ENCODE data around the gene SCFD2.

The SCFD2 gene

DNA sequence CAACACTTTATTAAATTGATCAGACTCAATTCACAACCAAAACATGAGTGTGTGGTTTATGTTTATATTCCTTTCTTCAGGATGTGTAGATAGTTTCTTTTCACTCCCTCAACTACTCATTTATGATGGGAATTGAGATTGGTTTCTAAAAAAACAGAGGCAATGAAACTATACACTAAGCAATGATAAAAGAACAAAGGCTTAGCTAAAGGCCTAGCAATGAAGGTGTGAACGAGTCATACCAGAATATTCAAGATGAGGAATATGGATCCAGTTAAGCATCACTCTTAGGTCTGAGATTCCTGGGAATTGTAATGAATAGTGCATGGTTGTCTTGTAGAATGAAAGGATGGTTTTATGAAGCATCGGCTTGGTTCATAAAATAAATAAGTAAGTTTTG, 521.3 kb downstream of the SCFD2 start:
- no peak overlapping the region for H3K27ac ChIP-seq (ENCODE audit: low read depth, low read length)
- no peaks in the 10 kb centered on the region for H3K36me3 ChIP-seq (ENCODE audit: control insufficient read depth in 1 of 2, insufficient read depth in 2 of 2, low read length in 2 of 2)
- H3K4me3 ChIP-seq (ENCODE audit: low read depth in 1 of 2, low read length in 2 of 2) = no peak overlapping the region
- H3K27me3 ChIP-seq (ENCODE audit: control insufficient read depth in 1 of 2, insufficient read depth in 2 of 2, low read length in 2 of 2) = no peaks in the 10 kb centered on the region
- H3K4me1 ChIP-seq (ENCODE audit: control insufficient read depth in 1 of 2, insufficient read depth in 2 of 2, low read length in 2 of 2) = peaks cover 4 to 22% of the 10 kb centered on the region in 2 donors
- no peaks in the 10 kb centered on the region for H3K9me3 ChIP-seq (ENCODE audit: control insufficient read depth in 1 of 2, low read length in 2 of 2)
- no peak overlapping the region for H3K9ac ChIP-seq (ENCODE audit: low read depth in 1 of 2, low read length in 2 of 2)

DNA sequence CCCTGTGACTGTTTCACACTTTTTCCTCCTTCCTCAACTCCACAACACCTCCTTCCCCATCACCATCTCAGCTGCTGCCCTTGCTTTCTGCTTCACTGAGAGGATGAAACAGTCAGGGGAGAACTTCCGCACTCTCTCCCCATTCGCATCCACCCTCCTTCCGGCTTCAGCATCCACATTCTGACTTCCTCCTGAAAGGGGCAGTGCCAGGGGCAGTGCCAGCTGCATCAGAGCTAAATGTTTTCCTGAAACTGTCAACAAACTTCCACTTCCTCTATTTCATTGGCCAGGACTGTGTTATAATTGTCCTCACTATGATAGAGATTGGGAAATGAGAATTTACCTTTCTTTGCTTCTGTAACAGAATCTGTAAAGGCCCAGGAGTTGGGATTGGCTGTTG, 521.9 kb downstream of the SCFD2 start:
- Histone ChIP-seq H3K9ac (ENCODE audit: low read depth in 1 of 2, low read length in 2 of 2) (no peak overlapping the region), H3K36me3 (ENCODE audit: control insufficient read depth in 1 of 2, insufficient read depth in 2 of 2, low read length in 2 of 2) (no peaks in the 10 kb centered on the region), H3K4me3 (ENCODE audit: low read depth in 1 of 2, low read length in 2 of 2) (no peak overlapping the region), H3K4me1 (ENCODE audit: control insufficient read depth in 1 of 2, insufficient read depth in 2 of 2, low read length in 2 of 2) (peaks cover 4 to 22% of the 10 kb centered on the region in 2 donors), H3K9me3 (ENCODE audit: control insufficient read depth in 1 of 2, low read length in 2 of 2) (no peaks in the 10 kb centered on the region), H3K27me3 (ENCODE audit: control insufficient read depth in 1 of 2, insufficient read depth in 2 of 2, low read length in 2 of 2) (no peaks in the 10 kb centered on the region), H3K27ac (ENCODE audit: low read depth, low read length) (no peak overlapping the region)

DNA sequence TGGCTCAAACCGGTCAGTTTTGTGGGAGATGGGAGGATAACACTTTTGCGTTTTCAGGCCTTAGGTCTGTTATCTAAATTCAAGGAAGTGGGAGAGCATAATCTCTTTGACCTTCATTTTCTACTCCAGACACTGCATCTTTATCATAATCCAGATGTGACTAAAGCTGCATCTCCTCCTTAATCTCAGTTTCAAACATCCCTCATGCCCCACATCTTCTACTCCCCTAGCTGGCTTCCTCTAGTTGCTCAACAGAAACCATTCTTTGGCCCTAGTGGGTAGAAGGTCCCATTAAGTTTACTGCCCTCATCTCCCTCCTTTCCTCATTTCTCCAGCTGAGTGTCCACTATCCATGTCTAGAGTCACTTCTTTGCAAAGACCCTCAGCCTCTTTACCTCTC, 522.5 kb downstream of the SCFD2 start:
- H3K36me3 ChIP-seq (ENCODE audit: control insufficient read depth in 1 of 2, insufficient read depth in 2 of 2, low read length in 2 of 2) = no peaks in the 10 kb centered on the region
- H3K4me1 ChIP-seq (ENCODE audit: control insufficient read depth in 1 of 2, insufficient read depth in 2 of 2, low read length in 2 of 2) = peaks cover 4 to 22% of the 10 kb centered on the region in 2 donors
- H3K9ac ChIP-seq (ENCODE audit: low read depth in 1 of 2, low read length in 2 of 2) = no peak overlapping the region
- H3K4me3 ChIP-seq (ENCODE audit: low read depth in 1 of 2, low read length in 2 of 2) = no peak overlapping the region
- no peak overlapping the region for H3K27ac ChIP-seq (ENCODE audit: low read depth, low read length)
- H3K27me3 ChIP-seq (ENCODE audit: control insufficient read depth in 1 of 2, insufficient read depth in 2 of 2, low read length in 2 of 2) = no peaks in the 10 kb centered on the region
- no peaks in the 10 kb centered on the region for H3K9me3 ChIP-seq (ENCODE audit: control insufficient read depth in 1 of 2, low read length in 2 of 2)

DNA sequence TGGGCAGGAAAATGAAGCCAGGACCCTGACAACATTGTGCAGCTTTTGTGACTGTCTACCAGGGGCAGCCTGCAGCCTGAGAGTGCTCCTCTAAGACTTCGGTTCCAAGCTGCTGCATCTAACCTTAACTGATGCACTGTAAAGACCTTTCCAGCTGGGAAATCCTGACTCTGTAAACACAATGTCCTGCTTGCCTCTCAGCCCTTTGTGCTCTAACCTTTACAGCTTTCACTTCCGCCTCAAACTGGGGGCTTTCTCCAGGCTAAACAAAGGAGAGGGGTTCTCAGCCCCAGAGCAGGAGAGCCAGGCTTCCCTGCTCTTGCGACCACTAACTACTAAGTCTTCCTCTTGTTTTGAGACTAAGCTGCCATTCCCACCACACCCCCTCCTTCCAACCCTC, 523.1 kb downstream of the SCFD2 start:
- no peaks in the 10 kb centered on the region for H3K27me3 ChIP-seq (ENCODE audit: control insufficient read depth in 1 of 2, insufficient read depth in 2 of 2, low read length in 2 of 2)
- no peak overlapping the region for H3K27ac ChIP-seq (ENCODE audit: low read depth, low read length)
- H3K4me3 ChIP-seq (ENCODE audit: low read depth in 1 of 2, low read length in 2 of 2) = no peak overlapping the region
- no peak overlapping the region for H3K9ac ChIP-seq (ENCODE audit: low read depth in 1 of 2, low read length in 2 of 2)
- H3K9me3 ChIP-seq (ENCODE audit: control insufficient read depth in 1 of 2, low read length in 2 of 2) = no peaks in the 10 kb centered on the region
- H3K36me3 ChIP-seq (ENCODE audit: control insufficient read depth in 1 of 2, insufficient read depth in 2 of 2, low read length in 2 of 2) = no peaks in the 10 kb centered on the region
- peaks cover 4 to 17% of the 10 kb centered on the region in 2 donors for H3K4me1 ChIP-seq (ENCODE audit: control insufficient read depth in 1 of 2, insufficient read depth in 2 of 2, low read length in 2 of 2)

DNA sequence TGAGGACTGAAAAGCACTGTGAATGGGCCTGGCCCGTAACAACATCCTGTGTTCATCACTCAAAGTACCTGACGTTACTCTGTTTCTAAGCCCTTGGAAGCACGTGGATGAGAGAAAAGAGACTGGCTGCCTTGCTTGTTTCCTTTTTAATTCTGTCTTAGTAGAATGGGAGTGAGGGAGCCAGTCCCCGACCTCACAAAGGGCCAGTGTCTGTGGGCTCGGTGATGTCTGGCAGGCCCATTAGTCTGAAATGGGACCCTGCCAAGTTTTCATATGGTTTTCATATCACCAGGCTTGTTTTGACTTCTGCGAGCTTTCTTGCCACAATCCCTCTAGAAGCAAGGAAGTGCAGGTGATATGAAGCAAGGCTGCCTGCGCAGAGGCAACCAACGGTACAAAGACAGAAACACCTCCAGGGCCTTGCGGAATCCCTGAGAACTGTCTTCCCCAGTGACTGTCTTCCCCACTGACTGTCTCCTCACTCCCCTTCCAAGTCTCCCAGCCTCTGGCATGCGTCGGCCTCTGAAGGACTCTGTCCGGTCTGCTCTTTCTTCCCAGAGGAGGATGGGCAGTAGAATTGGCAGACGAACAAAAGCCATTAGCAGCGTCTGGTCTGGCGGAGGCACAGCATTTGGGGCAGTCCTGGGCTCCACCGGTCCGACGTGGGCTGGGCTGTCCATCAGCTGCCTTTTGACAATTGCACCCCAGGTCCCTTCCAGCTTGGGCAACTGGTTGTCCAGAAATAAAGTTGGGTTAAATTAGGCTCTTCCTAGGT, 524.0 kb downstream of the SCFD2 start:
- Histone ChIP-seq H3K36me3 (ENCODE audit: control insufficient read depth in 1 of 2, insufficient read depth in 2 of 2, low read length in 2 of 2) (no peaks in the 10 kb centered on the region), H3K27me3 (ENCODE audit: control insufficient read depth in 1 of 2, insufficient read depth in 2 of 2, low read length in 2 of 2) (no peaks in the 10 kb centered on the region), H3K4me1 (ENCODE audit: control insufficient read depth in 1 of 2, insufficient read depth in 2 of 2, low read length in 2 of 2) (peaks cover 4 to 14% of the 10 kb centered on the region in 2 donors), H3K27ac (ENCODE audit: low read depth, low read length) (no peak overlapping the region), H3K9me3 (ENCODE audit: control insufficient read depth in 1 of 2, low read length in 2 of 2) (no peaks in the 10 kb centered on the region), H3K4me3 (ENCODE audit: low read depth in 1 of 2, low read length in 2 of 2) (no peak overlapping the region), H3K9ac (ENCODE audit: low read depth in 1 of 2, low read length in 2 of 2) (no peak overlapping the region)

DNA sequence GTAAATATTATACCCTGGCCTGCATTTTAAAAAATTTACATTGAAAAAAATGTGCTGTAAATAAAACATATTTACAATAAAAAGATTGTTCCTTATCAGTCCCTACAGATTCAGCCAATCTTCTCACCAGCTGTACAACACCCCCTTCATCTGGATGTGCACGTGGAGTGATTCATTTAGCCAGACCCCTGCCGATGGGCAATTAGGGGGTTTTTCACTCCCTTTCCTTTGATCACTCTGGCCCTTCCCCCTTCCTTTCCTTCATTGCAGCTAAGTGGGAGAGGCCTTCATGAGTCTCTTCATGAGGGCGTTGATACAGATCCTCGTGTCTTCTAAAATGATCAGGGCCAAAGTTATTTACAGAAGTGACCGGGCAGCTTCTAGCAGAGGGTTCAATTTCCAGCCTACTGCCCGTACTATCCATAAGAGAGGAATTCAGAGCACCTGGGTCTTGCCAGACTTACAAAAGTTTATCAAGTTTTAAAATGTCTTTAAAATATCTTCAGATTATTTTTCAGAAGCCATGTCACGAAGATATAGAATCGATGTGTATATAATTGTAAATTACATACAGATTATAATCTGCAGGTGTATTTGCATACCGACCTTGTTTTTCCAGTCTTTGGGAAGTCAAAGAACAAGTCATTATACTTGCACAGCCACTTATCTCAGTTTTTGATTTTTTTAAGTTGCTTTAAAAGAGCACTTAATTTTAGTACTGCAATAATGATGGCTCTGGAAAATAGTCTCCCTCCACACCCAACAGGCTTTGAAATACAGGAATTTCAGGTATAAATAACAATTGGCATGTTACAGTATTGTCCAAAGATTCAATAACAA, 525.1 kb downstream of the SCFD2 start:
- no peaks in the 10 kb centered on the region for H3K9me3 ChIP-seq (ENCODE audit: control insufficient read depth in 1 of 2, low read length in 2 of 2)
- no peaks in the 10 kb centered on the region for H3K36me3 ChIP-seq (ENCODE audit: control insufficient read depth in 1 of 2, insufficient read depth in 2 of 2, low read length in 2 of 2)
- peaks cover 4 to 14% of the 10 kb centered on the region in 2 donors for H3K4me1 ChIP-seq (ENCODE audit: control insufficient read depth in 1 of 2, insufficient read depth in 2 of 2, low read length in 2 of 2)
- H3K9ac ChIP-seq (ENCODE audit: low read depth in 1 of 2, low read length in 2 of 2) = no peak overlapping the region
- no peak overlapping the region for H3K4me3 ChIP-seq (ENCODE audit: low read depth in 1 of 2, low read length in 2 of 2)
- no peak overlapping the region for H3K27ac ChIP-seq (ENCODE audit: low read depth, low read length)
- no peaks in the 10 kb centered on the region for H3K27me3 ChIP-seq (ENCODE audit: control insufficient read depth in 1 of 2, insufficient read depth in 2 of 2, low read length in 2 of 2)

DNA sequence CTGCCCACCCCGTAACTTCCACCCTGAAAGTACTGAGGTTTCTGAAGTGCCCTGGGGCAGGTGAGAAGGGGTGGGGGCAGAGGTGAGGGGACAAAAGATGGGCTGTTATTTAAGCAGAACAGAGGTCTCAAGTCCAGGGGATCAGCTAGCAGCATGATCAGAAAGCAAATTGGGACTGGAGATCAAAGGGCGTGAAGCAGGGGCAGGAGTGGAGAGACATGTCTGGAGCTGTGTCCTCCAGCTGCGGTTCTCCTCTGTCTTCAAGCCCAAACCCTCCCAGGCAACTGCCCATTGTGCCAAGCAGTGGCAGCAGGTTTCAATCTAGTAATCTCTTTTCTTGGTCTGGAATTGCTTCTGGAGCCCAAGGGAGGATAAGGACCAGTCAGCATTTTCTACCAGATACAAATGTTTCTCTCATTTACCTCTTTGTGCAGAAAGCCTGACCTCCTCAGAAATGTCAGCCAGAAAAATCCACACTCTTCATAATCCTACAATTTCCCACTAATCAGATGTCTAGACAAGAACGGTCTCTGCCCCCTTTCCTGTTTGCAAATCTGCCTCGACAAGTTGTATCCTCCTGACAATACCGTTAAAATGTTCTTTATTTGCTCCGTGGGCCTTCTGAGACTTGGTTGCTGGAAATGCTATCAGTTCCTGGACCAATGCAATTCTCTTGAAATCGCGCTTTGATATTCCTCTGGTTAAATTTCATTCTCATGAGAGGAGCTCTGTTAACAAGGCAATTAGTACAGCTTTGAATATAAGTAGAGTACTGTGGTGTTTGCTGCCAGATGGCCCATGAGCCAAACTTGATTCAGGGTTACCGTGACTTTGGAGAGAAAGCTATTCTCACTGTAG, 526.9 kb downstream of the SCFD2 start:
- Histone ChIP-seq H3K9ac (ENCODE audit: low read depth in 1 of 2, low read length in 2 of 2) (no peak overlapping the region), H3K27me3 (ENCODE audit: control insufficient read depth in 1 of 2, insufficient read depth in 2 of 2, low read length in 2 of 2) (no peaks in the 10 kb centered on the region), H3K27ac (ENCODE audit: low read depth, low read length) (no peak overlapping the region), H3K36me3 (ENCODE audit: control insufficient read depth in 1 of 2, insufficient read depth in 2 of 2, low read length in 2 of 2) (no peaks in the 10 kb centered on the region), H3K4me3 (ENCODE audit: low read depth in 1 of 2, low read length in 2 of 2) (no peak overlapping the region), H3K4me1 (ENCODE audit: control insufficient read depth in 1 of 2, insufficient read depth in 2 of 2, low read length in 2 of 2) (peaks cover 4 to 14% of the 10 kb centered on the region in 2 donors), H3K9me3 (ENCODE audit: control insufficient read depth in 1 of 2, low read length in 2 of 2) (no peaks in the 10 kb centered on the region)

DNA sequence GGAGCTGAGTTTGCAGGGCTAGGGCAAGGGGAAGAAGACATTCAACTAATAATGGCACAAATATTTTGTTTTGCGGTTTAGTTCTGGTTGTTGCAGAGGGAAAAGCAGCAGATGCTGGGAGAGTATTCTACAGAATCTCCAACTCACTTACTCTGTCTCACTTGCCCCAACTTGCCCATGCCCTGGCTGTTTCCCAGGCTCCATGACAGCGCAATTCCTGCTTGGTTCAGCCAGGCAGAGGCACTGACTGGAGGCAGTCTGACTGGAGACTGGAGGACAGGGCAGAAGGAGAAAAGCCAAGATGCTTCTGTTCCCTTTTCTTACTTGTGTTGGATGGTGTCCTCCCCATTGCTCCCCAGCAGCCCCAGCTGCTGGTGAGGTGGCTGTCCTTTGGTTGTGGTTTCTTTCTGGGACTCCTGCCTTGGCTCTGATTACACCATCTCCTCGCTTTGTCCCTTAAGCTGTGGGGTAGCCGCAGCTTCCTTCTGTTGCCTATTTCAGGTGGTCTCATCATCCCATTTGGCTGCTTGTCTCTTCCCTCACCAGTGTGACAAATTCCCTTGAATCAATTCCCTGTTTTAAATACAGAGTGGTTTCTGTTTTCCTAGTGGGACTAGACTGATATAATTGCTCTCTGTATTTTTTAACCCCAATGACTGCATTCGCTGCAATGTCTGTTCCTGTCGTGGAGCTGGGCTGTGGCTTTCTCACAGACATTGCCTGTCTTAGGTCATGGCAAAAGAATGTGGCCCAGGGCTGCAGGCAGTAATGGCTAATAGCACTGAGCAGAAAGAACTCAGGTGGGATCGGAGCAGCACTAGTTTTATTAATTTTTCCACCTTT, 527.9 kb downstream of the SCFD2 start:
- H3K27me3 ChIP-seq (ENCODE audit: control insufficient read depth in 1 of 2, insufficient read depth in 2 of 2, low read length in 2 of 2) = no peaks in the 10 kb centered on the region
- H3K4me1 ChIP-seq (ENCODE audit: control insufficient read depth in 1 of 2, insufficient read depth in 2 of 2, low read length in 2 of 2) = peaks cover 4 to 14% of the 10 kb centered on the region in 2 donors
- no peak overlapping the region for H3K4me3 ChIP-seq (ENCODE audit: low read depth in 1 of 2, low read length in 2 of 2)
- no peaks in the 10 kb centered on the region for H3K36me3 ChIP-seq (ENCODE audit: control insufficient read depth in 1 of 2, insufficient read depth in 2 of 2, low read length in 2 of 2)
- no peak overlapping the region for H3K9ac ChIP-seq (ENCODE audit: low read depth in 1 of 2, low read length in 2 of 2)
- H3K27ac ChIP-seq (ENCODE audit: low read depth, low read length) = no peak overlapping the region
- H3K9me3 ChIP-seq (ENCODE audit: control insufficient read depth in 1 of 2, low read length in 2 of 2) = no peaks in the 10 kb centered on the region

DNA sequence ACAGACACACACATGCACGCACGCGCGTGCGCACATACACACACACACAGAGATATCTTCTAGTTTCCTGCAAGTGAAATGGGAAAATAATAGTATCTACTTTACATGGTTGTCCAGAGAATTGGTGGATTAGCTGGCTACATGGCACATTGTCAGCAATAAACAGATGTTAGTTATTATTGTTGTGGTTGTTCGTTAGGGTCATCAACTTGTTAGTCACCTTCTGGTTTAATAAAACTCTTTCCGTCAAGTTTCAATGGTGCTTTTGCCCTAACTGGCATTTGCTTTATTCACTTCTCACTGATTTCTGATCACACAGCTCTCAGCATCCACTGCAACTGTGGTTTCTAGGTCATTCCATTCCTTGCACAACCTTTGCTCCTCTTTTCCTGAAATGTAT, 529.2 kb downstream of the SCFD2 start:
- H3K9ac ChIP-seq (ENCODE audit: low read depth in 1 of 2, low read length in 2 of 2) = no peak overlapping the region
- no peaks in the 10 kb centered on the region for H3K27me3 ChIP-seq (ENCODE audit: control insufficient read depth in 1 of 2, insufficient read depth in 2 of 2, low read length in 2 of 2)
- H3K27ac ChIP-seq (ENCODE audit: low read depth, low read length) = no peak overlapping the region
- no peaks in the 10 kb centered on the region for H3K9me3 ChIP-seq (ENCODE audit: control insufficient read depth in 1 of 2, low read length in 2 of 2)
- H3K36me3 ChIP-seq (ENCODE audit: control insufficient read depth in 1 of 2, insufficient read depth in 2 of 2, low read length in 2 of 2) = no peaks in the 10 kb centered on the region
- H3K4me3 ChIP-seq (ENCODE audit: low read depth in 1 of 2, low read length in 2 of 2) = no peak overlapping the region
- H3K4me1 ChIP-seq (ENCODE audit: control insufficient read depth in 1 of 2, insufficient read depth in 2 of 2, low read length in 2 of 2) = peaks cover 2 to 8% of the 10 kb centered on the region in 2 donors

Data from duodenal mucosa (tissue), 2 donors.